Stimulated activated CD8-positive, alpha-beta memory T cell treated with anti-CD3 and anti-CD28 coated beads, Interleukin-15, amount 100 ng/mL, for 4 hours (primary cell): ENCODE data around the gene RHEB.

Experiments
- DNase-seq, 2 donors: peaks; one replicate each; pipeline ENCODE4 v3.0.0-alpha.2; 2020; ENCODE audit warnings: low read depth in 2 of 2

The RHEB gene

DNA sequence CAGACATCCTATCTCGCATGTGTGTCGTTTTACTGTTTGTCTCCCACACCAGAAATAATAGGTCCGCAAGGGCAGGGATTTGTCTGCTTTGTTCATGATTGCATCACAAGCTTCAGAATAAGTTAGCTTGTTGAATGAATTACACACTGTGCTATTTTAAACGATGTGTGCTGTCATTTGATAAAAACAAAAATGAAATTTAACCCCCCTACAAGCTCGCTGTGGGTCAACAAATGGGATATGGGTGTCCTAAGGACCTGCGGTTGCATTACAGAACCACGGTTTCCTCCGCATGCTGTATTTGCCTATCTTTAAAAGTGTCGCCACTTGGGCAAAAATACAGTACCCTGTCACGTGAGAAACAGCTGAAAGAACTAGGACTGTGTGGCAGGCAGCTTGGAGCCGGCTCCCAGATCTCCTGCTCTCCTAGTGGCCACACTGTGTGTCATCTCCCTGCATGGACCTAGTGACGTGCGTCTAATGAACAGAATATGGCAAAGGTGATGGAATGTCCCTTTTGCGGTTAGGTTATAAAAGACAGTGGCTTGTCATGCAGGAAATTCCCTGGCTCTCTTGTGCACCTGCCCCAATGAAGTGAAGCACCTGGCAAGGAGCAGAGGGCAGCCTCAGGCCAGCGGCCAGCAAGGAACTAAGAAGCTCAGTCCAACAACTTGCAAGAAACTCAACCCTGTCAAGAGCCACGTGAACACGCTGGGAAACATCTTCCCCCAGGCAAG is 46.9 kb downstream of the RHEB start:
- DNase-seq: no peak

DNA sequence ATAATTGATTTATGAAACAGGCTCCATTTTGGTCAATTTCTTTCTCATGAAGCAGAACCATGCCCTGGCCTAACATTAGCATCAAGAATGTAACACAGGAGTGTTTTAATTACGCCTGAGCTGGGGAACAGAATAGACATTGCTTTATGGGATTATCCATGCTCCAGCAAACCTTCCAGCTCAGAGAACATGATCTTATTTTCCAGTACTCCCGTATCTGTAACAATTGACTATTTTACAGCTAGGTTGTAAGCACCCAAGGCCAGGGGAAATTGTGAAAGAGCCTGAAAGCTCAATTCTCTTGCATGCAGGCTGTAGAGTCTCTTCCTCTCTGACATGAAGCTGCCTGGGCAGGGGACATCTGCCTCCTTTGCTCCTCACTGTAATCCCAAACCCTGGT is 49.0 kb downstream of the RHEB start:
- no peak for DNase-seq

DNA sequence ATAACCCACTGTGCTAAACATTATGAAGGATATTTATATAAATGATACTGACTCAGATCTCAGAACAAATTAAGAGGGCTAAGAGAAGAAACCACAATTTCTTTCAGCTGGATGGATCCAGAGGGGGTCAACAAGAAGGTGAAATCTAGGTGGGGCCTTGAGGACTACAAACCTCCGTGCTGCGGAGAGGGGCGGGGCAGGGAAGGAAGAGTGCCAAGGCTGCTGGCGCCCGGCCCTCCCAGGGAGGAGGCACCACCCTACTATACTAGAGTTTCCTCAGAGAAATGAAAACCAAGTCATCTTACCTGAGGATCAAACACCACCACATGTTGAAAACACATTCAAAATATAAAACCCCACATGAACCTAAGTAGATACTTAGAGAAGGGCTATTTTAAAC is 50.4 kb downstream of the RHEB start:
- DNase-seq: no peak

DNA sequence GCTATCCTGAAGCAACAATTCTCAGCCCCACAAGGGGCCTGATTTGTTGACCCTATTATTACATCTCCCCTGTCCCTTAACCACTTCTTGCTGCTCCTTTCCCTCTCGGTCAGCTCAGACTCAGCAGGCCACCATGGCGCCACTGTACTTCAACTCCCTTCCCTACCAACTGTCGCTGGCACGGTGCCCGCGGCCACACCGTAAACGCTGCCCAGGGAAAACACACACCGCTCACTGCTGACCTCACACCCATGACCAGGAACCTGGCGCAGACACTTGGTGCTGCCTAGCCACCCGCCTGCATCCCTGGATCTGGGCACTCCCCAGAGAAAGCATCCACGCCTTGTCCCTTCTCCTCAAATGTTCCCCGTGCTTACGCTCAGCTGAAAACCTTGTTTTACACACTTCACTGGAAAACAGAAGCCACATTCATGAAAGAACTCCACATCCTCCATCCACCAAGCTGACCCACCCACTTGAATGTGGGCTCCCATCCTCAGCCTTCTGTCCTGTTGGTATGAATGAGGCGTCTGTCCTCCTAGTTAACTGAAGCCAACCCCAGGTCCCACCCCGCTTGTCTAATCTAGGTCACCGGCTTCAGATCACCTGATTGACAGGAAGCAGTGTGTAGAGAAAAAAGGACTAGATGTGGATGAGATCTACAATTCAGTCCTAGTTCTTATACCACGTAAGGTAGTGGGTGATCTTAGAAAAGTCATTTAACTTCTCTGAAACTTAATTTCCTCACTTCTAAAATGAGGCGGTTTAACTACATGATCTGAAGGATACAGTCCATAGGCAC is 51.3 kb downstream of the RHEB start:
- DNase-seq: no peak

DNA sequence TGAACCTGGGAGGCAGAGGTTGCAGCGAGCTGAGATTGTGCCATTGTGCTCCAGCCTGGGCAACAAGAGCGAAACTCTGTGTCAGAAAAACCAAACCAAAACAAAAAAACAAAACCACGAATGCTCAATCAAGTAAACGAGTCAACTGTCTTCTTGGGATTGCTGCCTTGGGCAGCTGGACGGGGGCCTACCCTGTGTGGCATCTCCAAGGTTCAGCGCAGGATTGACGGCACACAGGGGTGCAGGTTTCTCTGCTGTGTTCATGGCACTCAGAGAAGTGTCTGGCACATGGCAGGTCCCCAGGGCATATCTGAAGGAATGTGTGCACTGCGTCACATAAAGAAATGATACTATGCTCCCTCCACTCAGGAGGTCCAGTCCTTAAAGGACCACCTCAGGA is 54.5 kb downstream of the RHEB start:
- no peak for DNase-seq

DNA sequence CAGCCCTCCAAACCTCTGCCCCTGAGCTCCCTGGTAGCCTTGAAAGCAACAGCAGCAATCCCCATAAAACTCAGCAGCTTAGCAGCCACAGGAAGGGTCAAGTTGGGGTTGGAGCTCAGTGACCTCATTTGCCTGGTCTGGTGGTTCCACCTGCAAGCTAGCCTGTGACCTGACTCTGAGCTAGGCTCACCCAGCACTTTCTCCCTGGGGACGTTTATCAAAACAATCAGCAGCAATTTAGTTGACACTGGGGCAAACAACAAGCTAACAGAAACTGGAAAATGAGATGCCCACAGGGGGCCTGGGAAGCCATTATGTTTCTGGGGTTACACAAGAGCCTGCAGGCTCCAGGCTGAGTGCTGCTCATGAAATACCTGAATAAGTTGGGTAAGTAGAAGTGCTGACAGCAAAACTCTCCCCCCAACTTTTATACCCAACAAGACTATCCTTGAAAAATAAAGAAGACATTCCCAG is 57.4 kb downstream of the RHEB start:
- DNase-seq: no peak

DNA sequence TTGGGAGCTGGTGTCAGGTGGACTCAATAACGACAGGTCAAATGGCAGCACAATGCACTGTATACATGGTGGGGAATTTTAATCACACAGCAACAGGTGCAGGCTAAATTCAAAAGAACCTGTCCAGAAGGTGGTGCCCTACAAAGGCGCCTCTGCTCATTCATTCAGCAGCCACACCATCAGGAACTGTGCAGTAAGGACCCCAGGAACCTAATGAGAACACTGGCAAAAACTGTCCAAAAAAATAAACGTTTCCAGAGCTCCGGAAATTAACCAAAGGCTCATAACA is 57.8 kb downstream of the RHEB start:
- no peak for DNase-seq

DNA sequence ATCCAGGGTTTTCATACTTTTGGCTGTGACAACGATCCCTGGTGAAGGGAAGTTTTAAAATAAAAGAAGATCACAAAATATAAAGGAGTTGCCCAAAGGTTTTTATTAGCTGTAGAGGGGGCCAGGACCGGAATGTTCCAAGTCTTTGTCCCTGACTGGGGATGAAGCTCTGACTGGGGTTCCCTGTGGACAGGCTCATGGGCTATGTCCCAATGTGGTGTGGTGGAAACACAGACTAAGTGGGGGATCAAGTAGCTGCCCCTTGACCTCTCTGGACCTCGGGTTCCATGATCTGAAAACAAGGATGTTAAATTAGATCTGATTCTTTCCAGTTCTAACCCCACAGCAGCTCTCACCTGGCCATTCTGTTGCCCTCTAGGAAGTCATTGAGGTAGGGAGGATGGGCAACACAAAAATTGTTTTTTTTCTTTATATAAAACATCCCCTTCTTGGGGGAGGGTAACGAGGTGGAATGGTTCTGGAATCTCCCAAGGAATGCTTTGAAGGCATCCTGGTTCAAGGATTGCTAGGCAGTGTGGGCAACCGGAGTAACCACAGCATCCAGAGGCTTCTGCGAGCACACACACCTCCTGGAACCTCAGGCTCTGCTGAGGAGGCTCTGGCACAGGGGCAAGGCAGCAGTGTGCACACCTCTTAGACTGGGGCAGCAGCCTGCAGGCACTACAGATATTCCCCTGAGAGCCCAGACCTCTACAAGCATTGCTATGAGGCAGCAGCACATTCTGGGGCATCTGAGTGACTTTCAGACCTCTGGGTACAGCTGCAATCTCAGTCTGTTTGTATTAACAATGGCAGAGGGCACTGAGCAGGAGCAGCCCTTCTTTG is 58.4 kb downstream of the RHEB start:
- DNase-seq: no peak

DNA sequence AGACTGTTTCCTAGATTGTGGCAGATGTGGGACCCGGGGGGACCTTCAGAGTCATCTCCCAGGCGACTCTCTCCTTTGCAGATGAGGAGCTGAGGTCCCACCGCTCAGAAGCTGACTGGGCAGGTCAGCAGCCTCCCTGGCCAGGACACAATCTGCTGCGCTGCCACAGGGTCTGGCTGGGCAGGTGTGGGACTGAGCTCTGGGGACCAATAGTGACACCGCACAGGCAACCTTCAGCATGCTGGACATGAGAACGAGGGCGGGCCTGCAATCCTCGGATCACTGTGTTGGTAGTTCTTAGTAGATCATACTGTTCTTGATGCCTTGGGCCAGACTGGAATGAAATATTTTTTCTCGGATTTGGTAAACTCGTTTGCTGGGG is 59.2 kb downstream of the RHEB start:
- DNase-seq: no peak

DNA sequence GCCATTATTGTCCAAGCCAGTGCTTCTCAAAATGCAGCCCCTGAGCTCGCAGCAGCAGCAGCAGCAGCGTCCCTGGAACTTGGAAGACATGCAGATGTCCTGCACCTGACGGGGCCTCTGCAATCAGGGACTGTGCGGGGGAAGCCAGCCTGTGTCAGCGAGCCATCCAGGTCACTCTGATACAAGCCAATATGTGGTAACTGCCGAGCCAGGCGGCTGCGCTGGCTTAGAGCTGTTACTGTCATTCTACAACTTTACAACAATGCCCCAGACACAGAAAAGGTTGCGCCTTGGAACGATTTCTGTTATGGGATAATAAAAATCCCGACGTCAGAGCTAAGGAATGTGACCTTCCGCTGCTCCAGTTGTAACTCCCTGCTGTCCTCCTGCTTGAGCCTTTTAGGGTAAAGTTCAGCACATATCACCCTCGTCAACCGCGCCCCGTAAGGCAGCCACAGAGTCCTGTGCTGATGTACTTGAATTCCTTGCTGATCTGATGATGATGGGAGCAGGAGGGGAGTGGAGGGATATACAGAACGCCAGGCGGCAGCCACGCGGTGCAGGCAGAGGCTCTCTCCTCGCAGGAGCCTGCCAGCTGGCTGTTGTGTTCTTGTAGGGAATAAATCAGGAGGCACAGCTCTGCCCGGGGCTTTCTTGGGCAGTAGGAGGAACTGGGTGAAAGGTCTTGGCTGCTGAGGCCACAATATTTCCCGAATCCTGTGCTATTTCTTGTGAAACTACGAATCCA is 59.8 kb downstream of the RHEB start:
- DNase-seq: no peak

DNA sequence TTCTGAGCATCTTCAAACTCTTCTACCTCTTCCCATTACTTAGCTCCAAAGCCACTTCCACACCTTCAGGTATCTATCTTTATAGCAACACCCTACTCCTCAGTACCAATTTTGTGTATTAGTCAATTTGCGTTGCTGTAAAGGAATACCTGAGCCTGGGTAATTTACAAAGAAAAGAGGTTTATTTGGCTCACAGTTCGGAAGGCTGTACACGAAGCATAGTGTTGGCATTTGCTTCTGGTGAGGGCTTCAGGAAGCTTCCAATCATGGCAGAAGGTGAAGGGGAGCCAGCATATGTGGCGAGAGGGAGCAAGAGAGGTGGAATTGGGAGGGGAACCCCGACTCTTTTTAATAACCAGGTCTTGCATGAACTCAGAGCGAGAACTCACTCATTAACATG is 62.2 kb downstream of the RHEB start:
- DNase-seq: no peak

DNA sequence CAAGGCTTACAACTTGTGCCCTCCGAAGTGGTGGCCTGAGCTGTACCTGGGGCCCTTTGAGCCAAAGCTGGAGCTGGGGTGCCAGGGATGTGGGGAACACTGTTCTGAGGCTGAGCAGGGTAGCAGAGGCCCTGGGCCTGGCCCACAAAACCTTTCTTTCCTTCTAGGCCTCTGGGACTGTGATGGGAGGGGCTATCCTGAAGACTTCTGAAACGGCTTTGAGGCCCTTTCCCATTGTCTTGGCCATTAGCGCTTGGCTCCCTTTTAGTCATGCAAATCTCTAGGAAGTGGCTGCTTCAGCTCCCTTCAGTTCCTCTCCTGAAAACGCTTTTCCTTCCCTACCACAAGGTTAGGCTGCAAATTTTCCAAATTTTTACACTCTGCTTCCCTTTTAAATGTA is 62.9 kb downstream of the RHEB start:
- DNase-seq: no peak

DNA sequence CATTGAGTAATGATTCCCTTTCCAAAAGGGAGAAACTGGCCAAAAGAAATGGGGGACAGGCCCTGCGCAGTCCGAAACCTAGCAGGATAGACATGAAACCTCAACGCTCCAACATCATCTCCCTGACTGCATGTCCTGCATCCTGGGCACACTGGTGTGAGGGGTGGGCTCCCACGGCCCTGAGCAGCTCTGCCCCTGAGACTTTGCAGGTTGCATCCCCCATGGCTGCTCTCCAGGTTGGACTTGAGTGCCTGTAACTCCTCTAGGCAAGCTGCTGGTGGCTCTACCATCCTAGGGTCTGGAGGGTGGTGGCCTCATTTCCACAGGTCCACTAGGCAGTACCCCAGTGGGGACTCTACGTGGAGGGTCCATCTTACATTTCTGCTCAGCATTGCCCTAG is 63.4 kb downstream of the RHEB start:
- DNase-seq: no peak

DNA sequence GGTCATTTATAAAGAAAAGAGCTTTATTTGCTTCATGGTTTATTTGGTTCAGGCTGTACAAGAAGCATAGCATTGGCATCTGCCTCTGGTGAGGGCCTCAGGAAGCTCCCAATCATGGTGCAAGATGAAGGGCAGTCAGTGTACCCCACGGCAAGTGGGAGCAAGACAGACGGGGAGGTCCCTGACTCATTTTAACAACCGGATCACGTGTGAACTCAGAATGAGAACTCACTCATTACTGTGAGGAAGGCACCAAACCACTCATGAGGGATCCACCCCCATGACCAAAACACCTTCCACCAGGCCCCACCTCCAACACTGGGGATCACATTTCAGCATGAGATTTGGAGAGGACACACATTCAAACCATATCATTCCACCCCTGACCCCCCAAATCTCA is 64.0 kb downstream of the RHEB start:
- DNase-seq: no peak

DNA sequence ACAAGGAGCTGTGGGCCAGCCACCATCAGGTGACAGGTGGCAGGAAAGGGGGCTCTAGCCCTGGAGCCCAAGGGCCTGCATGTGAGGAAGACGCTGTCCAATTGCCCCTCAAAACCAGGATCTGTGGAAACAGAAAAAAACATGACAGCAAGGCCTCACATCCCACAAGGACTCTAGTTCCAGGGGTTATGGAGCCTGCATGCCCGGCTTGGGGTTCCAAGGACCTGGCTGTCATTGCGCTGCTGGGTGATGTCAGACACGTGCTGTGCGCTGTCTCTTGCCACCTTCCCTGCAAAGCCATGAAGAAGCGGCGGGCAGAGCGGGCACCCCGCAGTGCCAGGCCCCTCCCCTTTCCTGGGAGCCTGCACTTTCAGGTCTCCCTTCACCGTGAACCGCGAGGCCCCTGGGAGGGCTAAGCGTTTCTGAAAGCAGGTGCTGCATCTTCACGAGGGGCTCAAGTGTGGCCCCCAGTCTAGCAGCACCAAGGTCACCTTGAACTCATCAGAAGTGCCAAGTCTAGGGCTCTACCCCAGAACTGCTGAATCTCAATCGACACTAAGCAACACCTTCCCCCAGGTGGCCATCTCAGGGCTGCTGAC is 64.7 kb downstream of the RHEB start:
- DNase-seq: no peak

DNA sequence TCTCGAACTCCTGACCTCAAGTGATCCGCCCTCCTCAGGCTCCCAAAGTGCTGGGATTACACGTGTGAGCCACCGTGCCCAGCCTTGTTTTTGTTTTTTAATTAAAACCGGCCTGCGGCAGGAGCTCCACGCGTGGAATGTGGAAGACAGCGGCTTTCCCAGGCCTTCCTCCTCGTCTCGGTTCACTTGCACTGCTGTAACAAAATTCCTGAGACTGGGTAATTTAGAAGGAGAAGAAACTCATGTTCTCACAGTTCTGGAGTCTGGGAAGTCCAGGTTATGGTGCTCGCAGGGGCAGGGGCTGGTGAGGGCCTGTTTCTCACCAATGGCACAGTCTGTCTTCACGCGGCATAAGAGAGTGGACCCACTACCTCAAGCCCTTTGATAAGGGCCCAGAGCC is 65.4 kb downstream of the RHEB start:
- DNase-seq: no peak

DNA sequence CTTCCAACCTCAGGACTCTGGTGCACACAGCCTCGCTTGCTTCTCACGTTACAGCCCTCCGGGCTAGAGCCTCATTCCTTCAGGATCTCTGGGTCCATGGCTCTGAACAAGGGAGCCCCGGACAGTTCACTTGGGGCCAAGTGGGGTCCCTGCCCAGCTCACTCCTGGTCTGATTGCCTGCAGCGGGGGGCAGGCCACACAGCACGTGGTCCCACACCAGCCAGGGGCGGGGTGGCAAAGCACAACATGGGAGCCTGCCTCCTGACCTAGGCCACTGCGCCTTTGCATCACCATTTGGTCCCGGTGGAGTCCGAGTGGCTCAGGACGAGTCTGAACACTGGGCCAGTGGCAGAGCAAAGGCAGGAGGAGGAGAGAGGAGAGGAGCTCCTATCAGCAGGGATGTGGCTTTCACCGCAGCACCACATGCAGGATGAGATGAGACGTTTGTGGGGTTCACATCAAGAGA is 66.3 kb downstream of the RHEB start:
- no peak for DNase-seq

DNA sequence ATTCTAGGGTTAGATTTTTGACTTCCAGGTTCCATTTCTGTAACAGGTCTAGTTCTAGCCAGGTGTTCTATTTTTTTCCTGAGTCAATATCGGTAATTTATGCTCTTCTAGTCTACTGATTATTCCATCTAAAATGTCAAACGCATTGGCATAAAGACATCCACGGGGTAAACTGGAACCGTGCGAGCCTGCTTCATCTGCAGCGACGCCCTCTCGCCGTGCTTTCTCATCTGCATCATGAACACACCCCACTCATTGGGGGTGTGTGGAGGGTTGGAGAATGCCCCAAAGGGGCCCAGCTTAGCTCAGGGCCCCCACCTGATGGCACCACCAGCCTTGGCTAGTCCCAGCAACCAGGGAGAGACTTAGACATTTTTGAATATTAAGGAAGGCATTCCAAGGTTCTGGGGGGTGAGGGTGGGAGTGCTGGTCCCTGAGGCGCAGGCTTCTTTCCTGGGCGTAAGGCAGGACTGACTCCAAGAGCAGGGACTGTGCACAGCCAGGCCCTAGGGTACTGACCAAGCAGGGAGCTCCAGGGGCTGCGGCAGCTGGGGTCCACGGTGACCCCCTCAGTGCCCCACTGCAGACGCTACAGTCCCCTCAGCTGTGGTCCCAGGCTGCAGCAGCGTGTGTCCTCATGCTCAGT is 66.9 kb downstream of the RHEB start:
- DNase-seq: no peak

DNA sequence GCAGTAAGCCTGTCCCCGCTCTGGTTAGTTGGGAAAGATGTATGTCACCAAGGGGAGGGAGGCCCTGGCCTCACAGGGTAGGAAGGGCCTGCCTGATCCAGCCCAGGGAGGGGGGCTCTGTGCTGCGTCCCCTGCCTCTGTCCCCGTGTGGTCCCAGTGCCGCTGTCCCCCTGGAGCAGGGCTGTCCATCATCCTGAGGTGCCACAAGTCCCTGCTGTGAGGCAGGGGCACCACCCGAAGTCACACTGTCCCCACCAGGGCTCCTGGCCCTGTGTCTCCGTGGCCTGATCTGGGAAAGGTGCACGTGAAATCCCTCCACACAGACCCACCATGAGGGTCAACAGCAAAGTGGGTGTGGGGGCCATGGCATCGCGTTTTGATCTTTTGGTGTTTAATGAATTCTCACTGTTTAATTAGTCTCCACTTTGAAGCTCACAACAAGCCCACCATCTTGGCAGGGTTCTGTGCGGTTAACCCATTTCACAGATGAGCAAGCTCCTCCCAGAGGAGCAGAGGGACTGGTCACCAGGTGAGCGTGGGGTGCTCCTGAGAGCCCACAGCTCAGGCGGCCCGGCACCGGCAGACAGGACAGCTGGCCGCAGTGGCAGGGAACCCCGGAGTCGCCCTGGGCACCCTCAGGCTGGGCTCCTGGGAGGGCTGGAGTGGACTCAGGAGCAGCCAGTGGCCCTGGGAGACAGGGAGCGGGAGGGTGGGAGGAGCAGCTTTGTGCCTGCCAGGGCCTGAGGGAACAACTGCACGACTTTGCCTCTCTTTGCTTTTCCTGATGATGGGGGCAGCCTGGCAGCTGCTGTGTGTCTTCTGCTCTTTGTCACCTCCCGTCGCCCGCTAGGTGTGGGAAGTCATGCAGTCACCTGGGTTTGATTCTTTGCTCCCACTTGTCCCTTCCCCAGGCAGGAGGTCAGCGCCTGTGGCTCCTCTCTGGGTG is 67.8 kb downstream of the RHEB start:
- no peak for DNase-seq

DNA sequence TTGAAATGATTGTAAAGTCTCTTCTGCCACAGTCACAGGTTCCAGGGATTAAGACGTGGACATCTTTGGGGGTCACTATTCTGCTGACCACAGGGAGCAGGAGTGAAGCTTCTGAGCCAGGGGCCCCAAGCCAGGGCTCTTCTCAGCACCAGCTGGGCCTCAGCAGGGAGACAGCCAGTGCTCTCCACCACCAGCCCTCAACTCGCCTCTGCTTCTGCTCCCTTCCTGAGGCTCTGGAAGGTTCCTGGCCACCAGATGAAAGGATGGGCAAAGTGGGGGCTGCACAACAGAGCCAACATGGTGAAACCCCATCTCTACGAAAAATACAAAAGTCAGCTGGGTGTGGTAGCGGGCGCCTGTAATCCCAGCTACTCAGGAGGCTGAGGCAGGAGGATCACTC is 68.5 kb downstream of the RHEB start:
- DNase-seq: no peak
